GM21526 (cell line): ENCODE data around the gene OPA1.

Experiments
- ATAC-seq: cut with Tn5 transposase; IDR thresholded peaks from one replicate; pipeline ENCODE4 v1.9.1; 2021; ENCODE audit warnings: moderate library complexity; ENCODE audit not compliant: unreplicated experiment, low FRiP score

Gene OPA1

DNA sequence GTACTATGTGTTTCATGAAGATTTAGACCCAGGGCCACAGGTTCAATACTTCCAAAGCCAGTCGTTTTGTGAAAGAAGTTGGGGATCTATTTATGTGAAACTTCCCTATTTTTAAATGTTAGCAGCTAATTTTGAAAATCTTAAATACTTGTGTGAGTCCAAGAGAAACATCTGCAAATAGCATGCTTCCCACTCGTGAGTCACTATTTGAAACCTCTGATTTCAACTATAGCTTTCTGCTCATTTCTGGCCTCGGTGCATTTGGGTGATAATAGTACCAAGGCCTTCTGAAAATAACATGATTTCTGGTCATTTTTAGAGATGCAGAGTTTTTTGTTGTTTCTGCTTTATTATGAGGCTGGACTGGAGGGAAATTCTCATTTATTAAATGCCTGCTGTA lies 110.0 kb downstream of the OPA1 start:
- no peak for ATAC-seq

DNA sequence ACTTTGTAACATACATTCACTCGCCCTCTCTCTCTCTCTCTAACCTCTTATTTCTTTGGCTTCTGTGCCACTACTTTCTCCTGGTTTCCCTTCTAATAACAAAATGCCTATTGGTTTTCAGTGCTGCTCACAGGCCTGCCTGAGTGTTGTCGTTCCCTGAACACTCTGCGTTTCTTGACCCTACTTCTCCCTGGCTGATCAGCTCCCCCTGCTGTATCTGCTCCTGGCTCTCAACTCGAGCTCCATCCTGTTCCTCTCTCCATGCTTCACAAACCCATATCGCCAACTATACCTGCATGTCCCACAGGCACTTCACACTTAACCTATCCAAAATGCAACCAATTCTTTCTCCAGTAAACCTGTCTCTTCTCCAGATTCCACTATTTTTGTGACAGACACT lies 111.4 kb downstream of the OPA1 start:
- no peak for ATAC-seq

DNA sequence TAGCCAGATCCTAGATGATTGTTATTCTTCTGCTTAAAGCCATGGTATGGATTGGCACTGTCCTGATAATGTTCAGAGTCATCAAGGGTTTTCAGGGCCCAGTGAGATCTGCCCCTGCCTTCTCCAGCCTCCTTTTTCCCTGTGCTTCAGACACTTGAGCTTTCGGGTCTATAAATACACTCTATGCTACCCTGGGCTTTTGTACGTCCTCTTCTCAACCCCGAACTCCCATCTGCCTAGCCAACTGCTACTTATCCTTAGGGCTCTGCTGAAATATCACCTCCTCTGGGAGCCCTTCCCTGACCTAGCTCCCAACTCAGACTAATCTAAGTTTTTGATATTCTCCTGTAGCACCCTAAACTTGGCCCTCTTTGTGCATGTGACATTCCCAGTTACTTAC lies 115.3 kb downstream of the OPA1 start:
- no peak for ATAC-seq

DNA sequence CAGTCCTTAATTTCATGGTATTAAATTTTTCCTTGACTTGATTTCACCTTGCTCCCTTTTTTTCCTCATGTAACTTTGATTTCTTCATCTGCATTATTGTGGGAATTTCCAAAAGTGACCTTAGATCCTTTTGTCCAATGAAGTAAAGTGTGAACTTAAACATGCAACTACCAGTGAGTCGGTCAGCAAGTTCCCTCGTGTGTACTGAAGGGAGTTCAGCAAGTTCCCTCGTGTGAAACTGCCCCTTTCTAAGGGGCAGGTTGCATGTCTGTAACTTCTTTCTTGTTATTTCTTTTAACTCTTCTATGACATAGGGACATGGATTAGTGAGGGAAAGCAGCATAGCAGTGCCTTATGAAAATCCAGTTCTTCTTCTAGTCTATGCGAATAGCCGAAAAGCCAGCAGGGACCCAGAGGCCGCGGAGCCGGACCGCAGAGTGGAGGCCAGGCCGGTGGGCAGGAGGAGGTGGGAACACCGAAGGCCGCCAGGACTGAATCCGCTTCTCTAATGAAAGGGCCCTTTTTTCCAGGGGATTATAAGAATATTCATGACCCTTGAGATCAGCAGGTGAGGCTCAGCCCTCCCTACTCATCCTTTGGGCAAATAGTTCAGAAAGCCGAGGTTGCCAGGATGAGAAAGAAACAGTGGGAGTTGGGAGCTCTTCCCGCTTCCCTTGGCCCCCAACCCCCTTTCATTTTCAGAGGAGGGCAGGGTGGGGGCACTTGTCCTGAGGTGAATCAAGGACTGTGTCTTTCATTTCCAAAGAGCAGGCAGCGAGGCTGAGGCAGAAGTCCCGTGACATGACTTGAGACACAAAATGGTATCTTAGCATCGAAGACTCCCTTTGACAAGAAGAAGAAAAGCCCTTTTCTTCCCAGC lies 117.5 kb downstream of the OPA1 start:
- ATAC-seq, result no peak

DNA sequence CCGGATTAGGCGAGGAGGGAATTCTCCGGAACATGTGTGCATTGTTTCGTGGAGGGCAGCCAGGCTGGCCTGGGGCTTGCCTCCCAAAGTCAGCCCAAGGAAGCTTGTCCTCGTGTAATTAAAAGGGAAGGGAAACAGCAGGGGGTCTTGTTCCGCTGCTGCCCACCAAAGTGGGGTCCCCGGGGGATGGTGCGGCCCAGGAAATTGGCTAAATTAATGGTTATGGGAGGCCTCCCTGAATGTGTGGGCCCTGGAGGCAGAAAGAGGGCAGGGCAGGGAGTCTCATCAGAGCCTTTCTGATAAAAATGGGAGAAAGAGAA lies 118.1 kb downstream of the OPA1 start:
- no peak for ATAC-seq

DNA sequence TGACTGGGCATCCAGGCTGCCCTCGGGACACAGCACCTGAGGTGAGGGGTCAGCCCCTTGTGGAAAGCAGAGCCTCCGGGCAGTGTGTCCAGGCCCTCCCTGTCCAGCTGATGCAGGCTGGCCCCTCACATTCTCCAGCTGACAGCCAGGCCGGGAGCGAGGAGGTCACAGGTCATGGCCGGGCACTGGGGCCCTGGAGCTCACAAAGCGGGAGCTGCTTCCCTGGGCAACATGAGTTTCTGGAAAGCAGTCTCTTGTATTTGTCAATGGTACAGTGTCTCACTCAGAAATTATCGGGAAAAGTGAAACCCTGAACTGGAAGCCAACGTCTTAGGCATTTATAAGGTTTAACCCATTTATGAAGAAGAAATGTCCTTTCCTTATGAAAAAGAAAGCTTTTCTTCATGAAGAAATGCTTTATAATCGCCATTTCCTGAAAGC lies 118.5 kb downstream of the OPA1 start:
- no peak for ATAC-seq

DNA sequence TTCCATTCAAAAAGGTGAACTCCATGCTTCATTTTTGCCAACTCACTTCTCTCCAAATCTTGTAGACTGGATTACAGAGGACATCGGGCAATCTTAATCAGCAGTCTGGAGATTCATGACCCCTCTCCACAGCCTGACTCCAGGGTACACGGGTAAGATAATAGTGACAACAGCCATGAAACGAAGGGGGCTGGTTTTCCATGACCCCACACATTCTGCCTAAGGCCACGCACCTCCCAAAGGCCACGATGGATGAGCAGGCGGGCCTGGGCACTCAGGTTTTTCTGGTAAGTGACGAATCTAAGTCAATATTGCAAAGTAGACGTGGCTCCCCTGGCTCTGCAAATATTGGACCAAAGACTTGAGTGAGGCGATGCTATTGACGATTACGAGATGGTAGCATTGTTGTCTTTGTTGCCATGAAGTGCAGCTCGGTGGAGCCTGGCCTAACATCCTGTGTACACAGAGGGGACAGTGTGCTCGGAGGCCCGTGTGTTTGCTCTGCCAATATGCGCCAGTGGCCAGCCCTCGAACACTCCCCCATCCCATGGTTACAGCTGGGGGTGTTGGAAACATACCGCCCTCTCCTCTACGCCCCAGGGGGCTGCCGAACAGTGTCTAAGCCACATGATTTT lies 119.1 kb downstream of the OPA1 start:
- ATAC-seq, result no peak

DNA sequence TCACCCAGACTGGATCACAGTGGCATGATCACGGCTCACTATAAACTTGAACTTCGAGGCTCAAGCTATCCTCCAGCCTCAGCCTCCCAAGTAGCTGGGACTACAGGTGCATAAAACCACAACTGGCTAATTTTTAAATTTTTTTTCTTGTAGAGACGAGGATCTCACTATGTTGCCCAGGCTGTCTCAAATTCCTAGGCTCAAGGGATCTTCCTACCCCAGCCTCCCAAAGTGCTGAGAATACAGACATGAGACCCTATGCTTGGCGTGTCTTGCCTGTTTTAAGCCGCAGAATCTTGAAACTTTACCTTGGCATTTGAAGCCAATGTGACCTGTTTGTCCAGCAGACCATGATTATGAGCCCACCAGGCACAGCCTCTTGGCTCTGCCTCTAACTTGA lies 119.9 kb downstream of the OPA1 start:
- ATAC-seq, result no peak

DNA sequence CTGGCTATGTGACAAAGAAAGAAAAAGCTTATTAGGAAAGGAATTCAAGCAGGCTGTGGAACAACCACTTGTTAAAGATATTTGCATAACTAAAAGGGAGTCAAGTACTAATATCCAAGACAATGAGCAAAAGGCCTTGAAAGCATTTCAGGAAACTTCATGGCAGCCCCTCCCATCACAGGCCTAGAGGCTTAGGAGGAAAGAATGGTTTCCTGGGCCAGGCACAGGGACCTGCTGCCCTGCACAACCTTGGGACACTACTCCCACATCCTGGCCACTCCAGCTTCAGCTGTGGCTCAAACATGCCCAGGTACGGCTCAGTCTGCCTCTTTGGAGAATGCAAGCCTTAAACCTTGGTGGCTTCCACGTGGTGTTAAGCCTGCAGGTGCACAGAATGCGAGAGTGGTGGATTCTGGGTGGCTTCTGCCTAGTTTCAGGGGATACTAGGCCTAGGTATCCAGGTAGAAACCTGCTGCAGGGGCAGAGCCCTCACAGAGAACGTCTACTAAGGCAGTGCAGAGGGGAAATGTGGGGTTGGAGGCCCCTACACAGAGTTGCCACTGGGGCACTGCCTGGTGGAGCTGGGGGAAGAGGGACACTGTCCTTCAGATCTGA lies 121.6 kb downstream of the OPA1 start:
- ATAC-seq, result no peak

DNA sequence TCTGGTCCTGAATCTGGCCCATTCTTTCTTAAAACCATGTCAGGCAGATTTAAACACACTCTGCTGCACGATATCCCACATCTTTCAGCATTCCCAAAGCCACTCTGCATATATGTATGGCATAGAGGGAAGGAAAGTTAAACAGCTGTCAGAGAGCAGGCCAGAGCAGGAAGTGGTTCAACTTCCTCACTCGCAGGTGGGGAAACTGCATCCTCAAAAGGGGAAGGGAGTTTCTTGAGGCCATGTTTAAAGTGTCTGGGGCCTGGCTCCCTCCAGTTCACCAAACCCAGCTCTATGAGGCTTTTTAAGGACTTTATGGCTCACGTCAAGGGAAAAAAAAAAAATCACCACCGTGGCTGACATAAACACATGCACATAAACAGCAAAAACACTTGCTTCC lies 123.1 kb downstream of the OPA1 start:
- ATAC-seq, result no peak

DNA sequence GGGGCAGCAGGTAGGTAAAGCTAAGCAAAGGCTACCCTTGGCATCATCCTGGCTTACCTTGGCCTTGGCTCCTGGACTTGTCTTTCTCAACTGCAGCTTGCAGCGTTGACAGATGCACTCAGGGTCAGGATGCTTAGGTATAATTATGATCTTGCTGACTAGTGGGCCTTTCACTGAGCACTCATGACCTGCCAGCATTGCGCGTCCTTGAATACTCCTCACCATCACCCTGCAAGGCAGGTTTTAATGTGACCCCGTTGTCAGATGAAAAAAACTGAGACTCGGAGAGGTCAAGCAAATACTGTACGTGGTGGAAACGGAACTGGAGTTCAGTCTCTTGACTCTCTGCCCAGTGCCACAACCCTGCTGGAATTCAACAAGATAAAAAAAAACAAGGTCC lies 126.7 kb downstream of the OPA1 start:
- ATAC-seq, result no peak

DNA sequence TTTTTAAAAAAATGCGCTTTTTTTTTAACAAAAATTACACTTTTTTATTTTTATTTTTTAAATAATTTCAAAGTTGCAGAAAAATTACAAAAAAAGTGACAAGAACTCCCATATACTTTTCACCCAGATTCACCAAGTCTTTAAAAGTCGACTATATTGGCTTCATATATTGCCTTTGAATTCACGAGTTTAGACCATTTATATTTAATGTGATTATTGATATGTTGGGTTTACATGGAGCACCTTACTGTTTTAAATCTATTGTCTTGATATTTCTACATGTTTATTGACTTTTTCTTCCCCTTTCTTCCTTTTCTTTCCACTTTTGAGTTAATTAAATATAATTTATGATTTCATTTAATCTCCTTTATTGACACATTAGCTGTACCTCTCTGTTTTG lies 127.2 kb downstream of the OPA1 start:
- no peak for ATAC-seq

DNA sequence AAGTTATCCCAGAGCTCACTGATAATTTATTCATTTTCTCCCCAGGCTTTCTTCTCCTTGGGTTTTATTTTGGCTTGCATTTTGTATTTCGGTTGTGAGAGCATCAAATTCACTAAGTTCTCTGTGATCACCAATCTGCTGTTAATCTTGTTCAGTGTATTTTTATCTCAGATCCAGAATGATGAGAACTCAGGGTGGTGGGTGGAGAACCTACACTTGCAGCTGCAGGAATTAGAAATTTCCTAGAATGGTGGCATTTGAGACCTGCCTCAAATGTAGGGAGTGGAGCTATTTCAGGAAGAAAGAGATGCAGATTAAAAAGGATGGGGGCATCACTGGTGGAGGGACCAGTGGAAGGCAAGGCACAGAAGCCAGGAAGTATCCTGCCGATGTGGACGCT lies 129.6 kb downstream of the OPA1 start:
- no peak for ATAC-seq

DNA sequence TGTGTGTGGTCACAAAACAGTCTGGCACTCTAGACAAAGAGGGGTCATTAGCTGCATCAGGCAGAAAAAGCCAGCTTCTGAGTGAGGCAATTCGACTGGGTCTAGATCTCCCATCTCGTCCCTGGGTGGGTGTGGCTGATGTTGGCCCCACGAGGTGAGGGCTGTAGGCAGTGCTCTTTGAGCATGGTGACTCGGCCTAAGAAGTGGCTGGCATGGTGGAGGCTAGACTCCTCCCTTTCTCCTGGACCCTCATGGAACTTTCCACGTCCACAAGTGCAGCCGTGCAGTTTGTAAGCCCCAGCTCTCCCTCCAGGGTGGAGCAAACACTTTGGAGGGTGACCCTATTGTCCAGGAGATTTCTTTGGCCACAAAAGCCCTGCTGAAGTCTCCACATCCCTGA lies 134.1 kb downstream of the OPA1 start:
- ATAC-seq, result no peak

DNA sequence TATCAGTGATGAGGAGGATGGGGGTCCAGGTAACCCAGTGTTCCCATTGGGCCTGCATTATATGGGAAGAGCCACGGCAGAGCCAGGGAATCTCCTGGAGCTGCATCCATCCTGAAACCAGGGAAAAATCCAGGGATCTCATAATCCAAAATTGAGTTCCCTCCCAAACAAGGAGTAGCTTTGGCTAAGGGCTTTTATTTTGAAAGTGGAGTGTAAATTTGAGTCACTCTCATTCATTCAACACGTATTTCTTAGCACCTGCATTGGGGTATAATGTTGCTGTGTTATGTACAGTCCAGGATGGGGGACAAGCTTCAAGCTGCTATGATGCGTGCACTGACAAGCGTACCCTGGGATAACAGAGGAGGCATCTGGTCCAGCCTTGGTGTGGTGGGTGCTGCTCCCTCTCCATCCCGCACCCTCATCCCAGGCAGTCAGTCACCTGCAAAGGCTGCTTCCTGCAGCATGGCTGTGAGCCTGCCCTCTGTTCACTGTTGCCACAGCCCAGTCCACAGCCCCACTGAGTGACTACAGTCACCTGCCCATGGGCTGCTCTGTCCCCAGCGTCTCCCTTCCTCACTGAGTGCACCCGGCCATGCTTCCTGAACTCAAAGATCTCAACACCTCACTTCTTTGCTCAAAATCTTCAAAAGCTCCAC lies 135.6 kb downstream of the OPA1 start:
- no peak for ATAC-seq

DNA sequence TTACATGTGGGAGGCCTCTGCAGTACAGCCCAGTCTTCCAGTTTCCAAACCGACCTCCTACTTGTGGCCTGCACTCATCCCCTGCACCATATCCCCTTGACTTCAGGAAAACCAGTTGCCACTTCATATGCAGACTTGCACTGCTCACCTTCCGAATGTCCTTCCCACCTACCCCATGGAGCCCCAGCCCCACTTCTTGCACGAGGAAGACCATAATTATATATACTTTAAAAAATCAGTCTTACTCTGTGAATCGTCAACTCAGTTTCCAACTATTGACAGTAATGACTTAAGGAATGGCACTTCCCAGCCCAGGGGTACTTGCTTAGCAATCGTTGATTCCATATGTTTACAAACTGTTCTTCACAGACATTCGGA lies 136.1 kb downstream of the OPA1 start:
- no peak for ATAC-seq

DNA sequence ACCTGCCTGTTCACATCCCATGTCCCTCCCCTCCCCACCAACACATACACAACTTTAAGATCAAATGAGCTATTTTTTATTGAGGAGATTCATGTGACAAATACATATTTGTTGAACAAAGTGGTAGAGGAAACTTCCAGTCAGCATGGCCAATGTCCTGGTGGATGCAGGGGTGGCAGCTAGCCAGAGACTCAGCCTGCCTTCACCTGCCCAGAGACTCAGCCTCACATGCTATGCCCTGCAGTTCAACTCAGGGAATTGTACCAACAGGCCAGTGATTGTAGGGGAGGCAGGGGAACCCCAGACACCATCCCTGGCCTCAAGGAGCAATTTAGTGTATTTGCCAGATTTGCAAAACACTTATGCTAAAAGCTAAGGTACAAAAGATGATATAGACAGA lies 136.6 kb downstream of the OPA1 start:
- ATAC-seq, result no peak

DNA sequence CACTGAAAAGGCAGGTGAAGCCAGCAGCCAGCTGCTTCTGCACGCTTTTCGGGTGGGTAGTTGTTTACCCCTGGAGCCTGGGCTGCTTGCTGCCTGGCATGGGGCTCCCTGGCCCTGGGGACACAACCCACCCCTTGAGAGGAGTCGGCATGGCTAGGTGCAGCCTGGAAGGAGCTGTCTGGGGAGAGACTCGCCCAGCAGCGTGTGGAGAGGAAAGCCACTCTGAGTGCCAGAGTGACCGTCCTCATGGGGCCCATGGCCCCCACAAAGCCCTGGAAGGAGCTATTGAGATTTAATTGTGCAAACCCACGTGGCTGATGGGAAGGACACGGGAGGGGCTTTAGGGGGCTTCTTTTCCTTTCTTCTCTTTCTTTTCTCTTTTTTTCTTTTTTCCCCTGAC lies 137.5 kb downstream of the OPA1 start:
- ATAC-seq, result no peak

DNA sequence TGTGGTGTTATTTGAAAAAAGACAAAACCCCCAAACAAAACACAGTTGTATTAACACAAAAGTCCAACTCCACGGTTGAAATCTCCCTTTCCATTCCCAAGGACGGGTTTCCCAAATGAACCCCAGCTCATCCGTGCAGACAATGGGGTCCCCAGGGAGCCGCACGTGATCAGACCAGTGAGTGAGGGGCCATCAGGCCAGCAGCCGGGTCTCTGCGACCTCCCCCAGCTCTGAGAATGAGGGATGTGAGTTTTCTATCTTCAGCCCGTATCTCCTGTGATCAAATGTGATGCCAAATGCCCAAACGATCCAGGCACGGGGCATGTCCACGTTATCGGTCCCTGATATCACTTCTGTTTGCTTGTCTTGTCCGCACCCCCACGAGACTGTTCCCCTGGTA lies 138.0 kb downstream of the OPA1 start:
- ATAC-seq, result no peak

DNA sequence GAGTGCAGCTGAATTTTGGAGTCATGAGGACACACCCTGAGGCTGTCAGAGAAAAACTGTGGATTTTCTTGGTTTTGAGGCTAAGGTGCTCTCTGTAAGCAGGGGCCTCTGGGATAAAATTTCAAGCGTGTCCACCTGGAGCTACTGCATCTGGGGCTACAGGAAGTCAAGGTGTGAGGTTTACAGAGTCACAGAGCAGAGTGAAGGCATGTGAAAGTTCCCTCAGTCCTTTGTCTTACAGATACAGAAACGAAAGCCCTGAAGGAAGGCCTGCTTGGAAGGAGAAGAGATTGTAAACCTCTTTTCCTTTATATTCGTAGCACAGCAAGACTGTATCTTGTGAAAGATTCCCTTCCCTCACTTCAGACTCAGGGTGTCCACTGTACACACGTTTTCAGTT lies 138.6 kb downstream of the OPA1 start:
- no peak for ATAC-seq

DNA sequence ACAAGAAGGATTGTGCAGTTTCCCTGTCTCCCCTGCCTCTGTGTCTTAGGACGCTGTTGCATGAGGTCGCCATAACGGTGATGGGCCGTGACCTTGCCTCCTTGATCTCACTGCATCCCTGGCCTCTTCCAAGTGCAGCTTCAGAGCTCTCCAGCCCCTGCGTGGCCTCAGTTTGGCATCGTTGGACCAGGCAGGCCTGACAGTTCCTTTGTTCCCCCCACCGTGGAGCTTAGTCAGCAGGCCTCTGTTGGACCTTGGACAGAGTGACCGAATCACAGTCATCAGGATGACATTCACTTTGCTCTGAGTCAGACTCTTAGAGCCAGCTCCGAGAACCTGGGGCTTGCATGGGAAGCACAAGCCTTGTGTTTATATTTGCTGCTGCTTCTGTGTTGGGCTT lies 139.4 kb downstream of the OPA1 start:
- ATAC-seq, result no peak

DNA sequence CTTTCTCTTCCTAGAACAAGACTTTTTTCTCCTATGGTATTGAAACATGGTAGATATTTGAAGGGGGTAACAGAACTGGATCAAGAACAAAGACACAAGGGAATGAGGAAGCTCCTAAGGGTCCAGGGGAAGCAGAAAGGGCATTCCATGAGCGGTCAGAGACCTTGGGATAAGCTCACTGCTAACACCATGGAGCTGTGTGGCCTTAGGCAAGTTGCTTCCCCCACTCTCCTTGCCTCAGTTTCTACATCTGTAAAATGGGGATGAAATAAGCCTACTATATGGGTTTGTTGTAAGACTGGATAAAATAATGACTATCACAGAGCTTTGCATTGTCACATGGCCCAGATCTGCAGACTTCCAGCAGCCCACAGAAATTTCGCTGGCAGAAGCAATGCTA lies 139.8 kb downstream of the OPA1 start:
- no peak for ATAC-seq
